CD14-positive monocyte (primary cell): ENCODE data around the gene CCDC102B. TPM values are rescaled to one million over a fixed set of nuclear protein-coding genes. Genes with fewer than 3 reads are reported as not detected.
A peak's percentile ranks its signal among the peaks of the same experiment; 100 is the strongest.

Source experiments
- DNase-seq, 3 donors: peaks; one replicate each; pipeline ENCODE4 v3.0.0-alpha.2; 2011 to 2022
- H2AFZ ChIP-seq: 2 replicates; pipeline ENCODE4 v1.6.0; 2012; ENCODE audit warnings: mild to moderate bottlenecking, low read depth, low read length, inconsistent platforms; ENCODE audit not compliant: insufficient read depth, poor library complexity, severe bottlenecking
- H3K27ac ChIP-seq, 2 donors: 1 replicate in 1 of 2; 2 replicates in 1 of 2; pipeline ENCODE4 v1.5.1; 2012 to 2013; ENCODE audit warnings: low read length in 2 of 2, control low read depth in 1 of 2, inconsistent platforms in 1 of 2, low read depth in 1 of 2, mild to moderate bottlenecking in 1 of 2
- H3K27me3 ChIP-seq, 2 donors: one replicate each; pipeline versions ENCODE4 v1.6.0 to v1.6.1; 2011 to 2013; ENCODE audit warnings: low read length in 2 of 2; ENCODE audit not compliant: control insufficient read depth in 2 of 2, insufficient read depth in 2 of 2
- H3K36me3 ChIP-seq, 2 donors: replicated peaks in 1 of 2; 1 replicate in 1 of 2; 2 replicates in 1 of 2; pipeline versions ENCODE4 v1.5.1 to v1.6.1; 2012 to 2013; ENCODE audit warnings: low read length in 2 of 2, control low read depth in 1 of 2, inconsistent platforms in 1 of 2, mild to moderate bottlenecking in 1 of 2; ENCODE audit not compliant: insufficient read depth in 2 of 2, control insufficient read depth in 1 of 2
- H3K4me1 ChIP-seq, 2 donors: 1 replicate in 1 of 2; 2 replicates in 1 of 2; pipeline versions ENCODE4 v1.5.1 to v1.6.1; 2012 to 2013; ENCODE audit warnings: low read length in 2 of 2, control low read depth in 1 of 2, inconsistent platforms in 1 of 2, mild to moderate bottlenecking in 1 of 2, moderate library complexity in 1 of 2; ENCODE audit not compliant: insufficient read depth in 2 of 2, control insufficient read depth in 1 of 2
- H3K4me2 ChIP-seq: replicated peaks from 2 replicates; pipeline ENCODE3; 2012; ENCODE audit warnings: low read length, moderate library complexity, mild to moderate bottlenecking; ENCODE audit not compliant: poor library complexity, severe bottlenecking; ENCODE audit errors: extremely low read depth
- H3K4me3 ChIP-seq, 3 experiments: fragments of 200-600 bp in 1 of 3; sonication (generic) in 1 of 3; replicated peaks in 1 of 3; 1 replicate in 2 of 3; 2 replicates in 1 of 3; pipeline ENCODE4 v1.5.1; 2011 to 2013; ENCODE audit warnings: low read length in 3 of 3, mild to moderate bottlenecking in 3 of 3, control low read depth in 2 of 3, low read depth in 2 of 3, inconsistent platforms in 1 of 3, moderate library complexity in 1 of 3
- H3K79me2 ChIP-seq: 2 replicates; pipeline ENCODE4 v1.6.0; 2012; ENCODE audit warnings: mild to moderate bottlenecking, control low read depth, inconsistent platforms, low read length, moderate library complexity; ENCODE audit not compliant: insufficient read depth
- H3K9ac ChIP-seq: 2 replicates; pipeline ENCODE4 v1.6.0; 2017; ENCODE audit warnings: low read length, mild to moderate bottlenecking; ENCODE audit not compliant: insufficient read depth, poor library complexity, severe bottlenecking
- H3K9me3 ChIP-seq, 2 donors: replicated peaks in 1 of 2; 1 replicate in 1 of 2; 2 replicates in 1 of 2; pipeline versions ENCODE4 v1.5.1 to v1.6.1; 2012 to 2013; ENCODE audit warnings: low read length in 2 of 2, control low read depth in 1 of 2; ENCODE audit not compliant: control insufficient read depth in 1 of 2, insufficient read depth in 1 of 2
- H4K20me1 ChIP-seq: 2 replicates; pipeline ENCODE4 v1.6.0; 2012; ENCODE audit warnings: mild to moderate bottlenecking, low read length, control low read depth, moderate library complexity; ENCODE audit not compliant: insufficient read depth
- H3K27ac Mint-ChIP-seq, 7 donors: one replicate each; pipeline ENCODE4 v1.8.0; 2020; ENCODE audit warnings: mild to moderate bottlenecking in 7 of 7, mixed read lengths in 7 of 7, moderate library complexity in 6 of 7, inconsistent platforms in 2 of 7
- H3K27me3 Mint-ChIP-seq, 3 donors: one replicate each; pipeline ENCODE4 v1.8.0; 2021 to 2022; ENCODE audit warnings: low read depth in 3 of 3, mild to moderate bottlenecking in 3 of 3, mixed read lengths in 3 of 3, moderate library complexity in 3 of 3, inconsistent platforms in 1 of 3
- H3K36me3 Mint-ChIP-seq, 2 donors: one replicate each; pipeline ENCODE4 v1.8.0; 2020; ENCODE audit warnings: mixed read lengths in 2 of 2, inconsistent platforms in 1 of 2, mild to moderate bottlenecking in 1 of 2
- H3K4me1 Mint-ChIP-seq: one replicate; pipeline ENCODE4 v1.8.0; 2020; ENCODE audit warnings: mild to moderate bottlenecking, mixed read lengths
- H3K4me3 Mint-ChIP-seq, 2 donors: one replicate each; pipeline ENCODE4 v1.8.0; 2020; ENCODE audit warnings: mild to moderate bottlenecking in 2 of 2, mixed read lengths in 2 of 2, moderate library complexity in 1 of 2
- H3K9me3 Mint-ChIP-seq, 7 donors: one replicate each; pipeline ENCODE4 v1.8.0; 2020 to 2022; ENCODE audit warnings: mixed read lengths in 7 of 7, mild to moderate bottlenecking in 6 of 7, moderate library complexity in 6 of 7, inconsistent platforms in 2 of 7
- WGBS: methylation state at CpG from one replicate; pipeline ENCODE4 v1.1.5; 2013; ENCODE audit warnings: missing lambda C conversion rate; ENCODE audit not compliant: insufficient coverage; 5-methylcytosine and 5-hydroxymethylcytosine counted together
- intact Hi-C, 2 donors: fragments of 100-400 bp; cut with micrococcal nuclease; formaldehyde crosslinking; loops; one replicate each; pipeline versions ENCODE4 v1.15.0 to v1.15.1; 2023
- polyA plus RNA-seq, 3 donors: library from polyadenylated mRNA; depleted of rRNA in 1 of 3; unstranded in 2 of 3; stranded (reverse) in 1 of 3; fragments of 300-500 nt in 2 of 3; fragments of >200 nt in 1 of 3; fragmentation: Illumina TruSeq in 2 of 3; gene quantifications; 1 replicate in 2 of 3; 2 replicates in 1 of 3; pipeline ENCODE4 v1.2.3, GENCODE V29; 2012 to 2021
- TF ChIP-seq, protein P1 (sequence below): fragments of 200-600 bp; IDR thresholded peaks from one replicate; pipeline ENCODE4 v1.8.0; 2022; ENCODE audit warnings: antibody characterized with exemption, mild to moderate bottlenecking

CCDC102B gene
- polyA plus RNA-seq, 3 donors = 0.34 to 1.4 TPM; not detected in 1

- Histone ChIP-seq H3K9me3 (peaks cover 0 to 5% of the 10 kb centered on the region in 2 donors), H3K4me3 (no peak overlapping the region), H4K20me1 (no peaks in the 10 kb centered on the region), H3K27ac (no peak overlapping the region), H3K27me3 (no peaks in the 10 kb centered on the region), H2AFZ (no peak overlapping the region), H3K9ac (no peak overlapping the region), H3K4me1 (no peaks in the 10 kb centered on the region), H3K79me2 (no peaks in the 10 kb centered on the region), H3K36me3 (no peaks in the 10 kb centered on the region), H3K4me2 (no peak overlapping the region)
- Mint-ChIP-seq H3K9me3 (peaks cover 2 to 10% (median 5%) of the 10 kb centered on the region in 7 donors), H3K4me3 (no peak overlapping the region), H3K27ac (peak overlapping the region in 3 of 7 donors; percentile 2 to 5 (median 2)), H3K27me3 (no peaks in the 10 kb centered on the region), H3K36me3 (no peaks in the 10 kb centered on the region), H3K4me1 (peaks cover 9% of the 10 kb centered on the region)
- WGBS = no CpG with 5 or more reads among the region's 2 CpGs
- intact Hi-C loops = no loop called here
- peak; percentile 3 to 29 (median 12) for DNase-seq
- TF ChIP-seq, protein P1, sequence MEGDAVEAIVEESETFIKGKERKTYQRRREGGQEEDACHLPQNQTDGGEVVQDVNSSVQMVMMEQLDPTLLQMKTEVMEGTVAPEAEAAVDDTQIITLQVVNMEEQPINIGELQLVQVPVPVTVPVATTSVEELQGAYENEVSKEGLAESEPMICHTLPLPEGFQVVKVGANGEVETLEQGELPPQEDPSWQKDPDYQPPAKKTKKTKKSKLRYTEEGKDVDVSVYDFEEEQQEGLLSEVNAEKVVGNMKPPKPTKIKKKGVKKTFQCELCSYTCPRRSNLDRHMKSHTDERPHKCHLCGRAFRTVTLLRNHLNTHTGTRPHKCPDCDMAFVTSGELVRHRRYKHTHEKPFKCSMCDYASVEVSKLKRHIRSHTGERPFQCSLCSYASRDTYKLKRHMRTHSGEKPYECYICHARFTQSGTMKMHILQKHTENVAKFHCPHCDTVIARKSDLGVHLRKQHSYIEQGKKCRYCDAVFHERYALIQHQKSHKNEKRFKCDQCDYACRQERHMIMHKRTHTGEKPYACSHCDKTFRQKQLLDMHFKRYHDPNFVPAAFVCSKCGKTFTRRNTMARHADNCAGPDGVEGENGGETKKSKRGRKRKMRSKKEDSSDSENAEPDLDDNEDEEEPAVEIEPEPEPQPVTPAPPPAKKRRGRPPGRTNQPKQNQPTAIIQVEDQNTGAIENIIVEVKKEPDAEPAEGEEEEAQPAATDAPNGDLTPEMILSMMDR = no peak
Measured at GRCh38 chr18:68865021-68865420, 67.1 kb downstream of the CCDC102B start.

- Mint-ChIP-seq H3K9me3 (peaks cover 2 to 10% (median 5%) of the 10 kb centered on the region in 7 donors), H3K27ac (no peak overlapping the region), H3K36me3 (no peaks in the 10 kb centered on the region), H3K4me1 (peaks cover 9% of the 10 kb centered on the region), H3K27me3 (no peaks in the 10 kb centered on the region), H3K4me3 (no peak overlapping the region)
- intact Hi-C loops = no loop called here
- Histone ChIP-seq H3K9me3 (peaks cover 0 to 5% of the 10 kb centered on the region in 2 donors), H3K9ac (no peak overlapping the region), H3K36me3 (no peaks in the 10 kb centered on the region), H2AFZ (no peak overlapping the region), H4K20me1 (no peaks in the 10 kb centered on the region), H3K4me1 (no peaks in the 10 kb centered on the region), H3K27ac (no peak overlapping the region), H3K4me2 (no peak overlapping the region), H3K4me3 (no peak overlapping the region), H3K79me2 (no peaks in the 10 kb centered on the region), H3K27me3 (no peaks in the 10 kb centered on the region)
- DNase-seq = no peak
- WGBS = no CpG with 5 or more reads among the region's 3 CpGs
- TF ChIP-seq, protein P1 = no peak
Measured at GRCh38 chr18:68865503-68865902, 67.6 kb downstream of the CCDC102B start.
